Activated gamma-delta T cell treated with anti-CD3 and anti-CD28 coated beads, Interleukin-2, amount 50 U/mL, for 16 hours (primary cell): ENCODE data around the gene LGI4.

ENCODE experiments used
- DNase-seq: peaks from one replicate; pipeline ENCODE4 v3.0.0-alpha.2; 2020; ENCODE audit warnings: low read depth

The LGI4 gene

DNA sequence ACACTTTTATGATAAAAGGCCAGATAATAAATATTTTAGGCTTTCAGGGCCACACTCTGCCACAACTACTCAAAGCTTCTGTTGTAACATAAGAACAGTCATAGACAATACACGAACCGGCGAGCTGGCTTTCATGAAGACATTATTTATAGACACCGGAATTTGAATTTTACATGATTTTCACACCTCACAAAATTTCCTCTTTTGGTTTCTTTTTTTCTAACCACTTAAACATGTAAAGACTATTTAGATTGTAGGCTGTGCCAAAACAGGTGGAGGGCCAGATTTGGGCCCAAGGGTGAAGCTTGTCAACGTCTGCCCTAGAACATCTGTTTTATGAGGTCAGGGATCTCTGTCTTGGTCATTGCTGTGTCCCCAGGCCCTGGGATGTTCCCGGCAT lies 48.9 kb downstream of the LGI4 start:
- DNase-seq = no peak

DNA sequence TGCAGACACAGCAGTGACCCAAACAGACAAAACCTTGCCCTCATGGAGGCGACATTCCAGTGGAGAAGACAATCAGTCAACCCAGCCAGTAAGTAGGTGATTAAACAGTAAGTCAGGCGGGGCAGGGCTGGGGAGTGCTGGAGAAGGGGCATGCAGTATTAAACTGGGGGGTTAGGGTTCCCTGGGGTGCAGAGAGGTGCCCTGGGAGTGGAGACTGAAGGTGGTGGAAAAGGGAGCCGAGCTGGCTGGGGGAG lies 50.4 kb downstream of the LGI4 start:
- DNase-seq = no peak

- no peak for DNase-seq
These were observed 51.0 kb downstream of the LGI4 start for GRCh38 chr19:35083691-35084508.

- no peak for DNase-seq
These were observed 53.7 kb downstream of the LGI4 start for GRCh38 chr19:35081201-35081600.

- no peak for DNase-seq
These were observed 54.2 kb downstream of the LGI4 start for GRCh38 chr19:35080613-35081170.

- DNase-seq = no peak
These were observed 55.0 kb downstream of the LGI4 start for GRCh38 chr19:35079826-35080225.

GRCh38 chr19:35077411-35078223 lies 57.2 kb downstream of the LGI4 start:
- DNase-seq = no peak

GRCh38 chr19:35076657-35077056 lies 58.2 kb downstream of the LGI4 start:
- DNase-seq = no peak

GRCh38 chr19:35076026-35076370 lies 58.9 kb downstream of the LGI4 start:
- no peak for DNase-seq

DNA sequence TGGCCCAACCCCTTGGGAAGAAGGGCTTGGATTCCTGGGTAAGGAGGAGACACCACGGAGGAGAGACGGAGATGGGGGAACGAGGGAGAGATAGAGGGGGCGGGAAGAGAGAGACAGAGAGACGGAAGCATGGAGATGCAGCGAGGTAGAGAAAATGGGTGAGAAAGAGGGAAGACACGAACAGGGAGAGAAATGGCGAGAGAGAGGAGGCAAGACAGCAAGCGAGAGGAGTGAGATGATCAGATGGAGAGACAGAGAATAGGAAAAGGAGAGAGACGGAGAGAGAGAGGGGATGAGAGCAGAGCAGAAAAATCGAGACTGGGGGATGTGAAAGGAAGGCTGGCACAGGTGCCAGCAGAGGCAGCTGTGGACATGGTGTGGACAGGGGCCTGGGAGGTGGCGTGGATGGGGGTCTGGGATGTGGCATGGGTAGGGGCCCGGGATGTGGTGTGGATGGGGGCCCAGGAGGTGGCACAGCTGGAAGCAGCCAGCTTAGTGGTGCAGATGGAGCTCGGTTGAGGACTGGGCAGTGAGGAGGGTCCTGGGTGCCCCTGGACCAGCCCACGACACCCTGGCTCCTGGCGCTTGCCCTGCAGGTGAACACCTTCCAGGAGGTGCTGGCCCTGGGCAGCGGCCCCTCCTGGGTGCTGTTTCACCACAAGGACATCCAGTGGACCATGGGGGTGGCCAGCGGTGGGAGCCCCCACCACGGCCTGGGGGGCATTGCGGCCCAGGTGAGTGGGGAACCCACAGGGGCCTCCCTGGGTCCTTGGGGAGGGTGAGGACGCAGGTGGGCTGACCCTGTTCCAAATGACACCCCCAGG lies 59.4 kb downstream of the LGI4 start:
- DNase-seq = no peak
